OCI-LY7 (cell line): ENCODE data around the gene ANKRD16. TPM values are rescaled to one million over a fixed set of nuclear protein-coding genes. Genes with fewer than 3 reads are reported as not detected.
A peak's percentile ranks its signal among the peaks of the same experiment; 100 is the strongest.
"Not testable (repeated sequence)": the region's sequence is repeated elsewhere in the genome, so short reads cannot be mapped to it uniquely, and the experiment has no call there.

Source experiments
- BruUV-seq: library from RNA; stranded (reverse); fragments of 400-500 nt; replicated peaks from 2 replicates; lab custom pipeline; 2021; lab: Mats Ljungman, UMichigan
- CTCF ChIA-PET: fragments of 300-600 bp; sonication (Branson Sonifier 250); formaldehyde crosslinking; loops from one replicate; lab custom pipeline; 2022; ENCODE audit warnings: antibody characterized with exemption; ENCODE audit not compliant: unreplicated experiment; lab: Charles Lee
- POLR2A ChIA-PET: fragments of 300-600 bp; sonication (Branson Sonifier 250); formaldehyde crosslinking; loops from one replicate; lab custom pipeline; 2022; ENCODE audit warnings: antibody characterized with exemption; lab: Charles Lee
- DNase-seq: peaks from one replicate; pipeline ENCODE4 v3.0.0-alpha.2; 2015; ENCODE audit warnings: low spot score
- H2AFZ ChIP-seq: fragments of 200-600 bp; sonication (generic), shearing (Covaris generic); 2 replicates; pipeline ENCODE4 v1.6.1; 2014; ENCODE audit warnings: mild to moderate bottlenecking, antibody characterized with exemption, low read length, moderate library complexity
- H3K27ac ChIP-seq: fragments of 200-600 bp; sonication (generic); 2 replicates; pipeline ENCODE4 v1.5.1; 2014; ENCODE audit warnings: mixed run types, low read depth, mild to moderate bottlenecking, moderate library complexity, low read length, inconsistent platforms; ENCODE audit not compliant: poor library complexity, severe bottlenecking
- H3K36me3 ChIP-seq: fragments of 200-600 bp; sonication (generic); 2 replicates; pipeline ENCODE4 v1.6.1; 2014; ENCODE audit warnings: mild to moderate bottlenecking, antibody characterized with exemption, low read length, moderate library complexity, mixed read lengths; ENCODE audit not compliant: insufficient read depth
- H3K4me1 ChIP-seq: fragments of 200-600 bp; sonication (generic); 2 replicates; pipeline ENCODE4 v1.5.1; 2014; ENCODE audit warnings: mild to moderate bottlenecking, low read length; ENCODE audit not compliant: insufficient read depth, poor library complexity, severe bottlenecking
- H3K4me2 ChIP-seq: fragments of 200-600 bp; sonication (generic); 2 replicates; pipeline ENCODE4 v1.6.1; 2014; ENCODE audit warnings: mild to moderate bottlenecking, low read length
- H3K4me3 ChIP-seq: fragments of 200-600 bp; sonication (generic); 2 replicates; pipeline ENCODE4 v1.5.1; 2014; ENCODE audit warnings: mild to moderate bottlenecking, low read depth, low read length; ENCODE audit not compliant: poor library complexity, severe bottlenecking
- H3K79me2 ChIP-seq: fragments of 200-600 bp; sonication (generic); 2 replicates; pipeline ENCODE4 v1.6.1; 2016; ENCODE audit warnings: low read depth, mild to moderate bottlenecking, low read length, moderate library complexity, mixed read lengths; ENCODE audit not compliant: insufficient read depth
- H3K9me2 ChIP-seq: fragments of 200-600 bp; sonication (generic); 2 replicates; pipeline ENCODE4 v1.6.1; 2016; ENCODE audit warnings: mild to moderate bottlenecking, low read length, mixed read lengths; ENCODE audit not compliant: insufficient read depth
- H3K9me3 ChIP-seq: fragments of 200-600 bp; sonication (generic); 2 replicates; pipeline ENCODE4 v1.6.1; 2014; ENCODE audit warnings: mild to moderate bottlenecking, mixed run types, low read length, mixed read lengths
- H4K20me1 ChIP-seq: fragments of 200-600 bp; sonication (generic); 2 replicates; pipeline ENCODE4 v1.6.1; 2014; ENCODE audit warnings: mild to moderate bottlenecking, antibody characterized with exemption, low read length, moderate library complexity, mixed read lengths; ENCODE audit not compliant: insufficient read depth
- EZH2phosphoT487 ChIP-seq: fragments of 200-600 bp; sonication (generic); IDR thresholded peaks from 2 replicates; pipeline ENCODE4 v1.6.1; 2018; ENCODE audit warnings: low read depth, borderline replicate concordance, mild to moderate bottlenecking, mixed run types, antibody characterized with exemption, low read length, moderate library complexity, mixed read lengths
- intact Hi-C: fragments of 100-400 bp; cut with micrococcal nuclease; formaldehyde crosslinking; loops from one replicate; pipeline ENCODE4 v1.10.0; 2022; ENCODE audit not compliant: unreplicated experiment
- total RNA-seq, 2 experiments: library from RNA; depleted of rRNA in 1 of 2; stranded (reverse); fragments of >200 nt in 1 of 2; shearing (Covaris generic) in 1 of 2; gene quantifications; 2 replicates each; pipeline ENCODE4 v1.2.3, GENCODE V29; 2014 to 2022
- TF ChIP-seq, protein P1 (sequence below): fragments of 200-600 bp; sonication (generic); conservative IDR thresholded peaks from 2 replicates; pipeline ENCODE4 v1.5.1; 2014; ENCODE audit warnings: mild to moderate bottlenecking, antibody characterized with exemption, low read length, moderate library complexity, mixed read lengths

The ANKRD16 gene
- total RNA-seq, 2 experiments from 2014 or later: 7.9 to 12.0 TPM

DNA sequence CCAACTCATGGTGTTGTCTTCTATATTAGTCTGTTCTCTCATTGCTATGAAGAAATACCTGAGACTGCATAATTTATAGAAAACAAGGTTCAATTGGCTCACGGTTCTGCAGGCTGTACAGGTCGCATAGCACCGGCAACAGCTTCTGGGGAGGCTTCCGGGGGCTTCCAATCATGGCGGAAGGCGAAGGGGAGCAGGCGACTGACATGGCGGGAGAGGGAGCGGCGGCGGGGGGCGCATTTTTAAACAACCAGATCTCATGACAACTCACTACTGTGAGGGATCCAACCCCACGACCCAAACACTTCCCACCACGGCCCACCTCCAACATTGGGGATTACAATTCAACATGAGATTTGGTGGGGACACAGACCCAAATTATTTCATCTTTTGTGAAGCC is 47.7 kb downstream of the ANKRD16 start:
- no TSS peak for BruUV-seq
- H4K20me1 ChIP-seq: no peaks in the 10 kb centered on the region
- no peaks in the 10 kb centered on the region for H3K9me2 ChIP-seq
- peak overlapping the region; percentile 65 for H3K4me3 ChIP-seq
- H3K9me3 ChIP-seq: no peaks in the 10 kb centered on the region
- DNase-seq: no peak
- POLR2A ChIA-PET: interaction anchor here (0.6 to 8.3 kb wide), 7 partner anchors 16 to 149 kb away, joined by 3 to 144 read pairs (median 22); partner anchors contain the start of gene GDI2
- peak overlapping the region; percentile 15; the same call in 1 of the 2 replicates for H2AFZ ChIP-seq
- CTCF ChIA-PET: interaction anchor here (1.0 kb wide), 1 partner anchor 13 kb away, joined by 3 read pairs; no protein-coding TSS in a partner anchor
- intact Hi-C loops: loop anchor here (1.0 to 5.0 kb wide), 3 partner anchors 31 to 210 kb away; no protein-coding TSS in a partner anchor
- H3K27ac ChIP-seq: peak overlapping the region; percentile 98
- peaks cover 3% of the 10 kb centered on the region; the same call in 1 of the 2 replicates for H3K79me2 ChIP-seq
- H3K4me2 ChIP-seq: peak overlapping the region; percentile 85
- TF ChIP-seq, protein P1, sequence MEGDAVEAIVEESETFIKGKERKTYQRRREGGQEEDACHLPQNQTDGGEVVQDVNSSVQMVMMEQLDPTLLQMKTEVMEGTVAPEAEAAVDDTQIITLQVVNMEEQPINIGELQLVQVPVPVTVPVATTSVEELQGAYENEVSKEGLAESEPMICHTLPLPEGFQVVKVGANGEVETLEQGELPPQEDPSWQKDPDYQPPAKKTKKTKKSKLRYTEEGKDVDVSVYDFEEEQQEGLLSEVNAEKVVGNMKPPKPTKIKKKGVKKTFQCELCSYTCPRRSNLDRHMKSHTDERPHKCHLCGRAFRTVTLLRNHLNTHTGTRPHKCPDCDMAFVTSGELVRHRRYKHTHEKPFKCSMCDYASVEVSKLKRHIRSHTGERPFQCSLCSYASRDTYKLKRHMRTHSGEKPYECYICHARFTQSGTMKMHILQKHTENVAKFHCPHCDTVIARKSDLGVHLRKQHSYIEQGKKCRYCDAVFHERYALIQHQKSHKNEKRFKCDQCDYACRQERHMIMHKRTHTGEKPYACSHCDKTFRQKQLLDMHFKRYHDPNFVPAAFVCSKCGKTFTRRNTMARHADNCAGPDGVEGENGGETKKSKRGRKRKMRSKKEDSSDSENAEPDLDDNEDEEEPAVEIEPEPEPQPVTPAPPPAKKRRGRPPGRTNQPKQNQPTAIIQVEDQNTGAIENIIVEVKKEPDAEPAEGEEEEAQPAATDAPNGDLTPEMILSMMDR: no peak
- no peak for TF ChIP-seq EZH2phosphoT487
- no peaks in the 10 kb centered on the region for H3K36me3 ChIP-seq
- peaks cover 78% of the 10 kb centered on the region for H3K4me1 ChIP-seq

DNA sequence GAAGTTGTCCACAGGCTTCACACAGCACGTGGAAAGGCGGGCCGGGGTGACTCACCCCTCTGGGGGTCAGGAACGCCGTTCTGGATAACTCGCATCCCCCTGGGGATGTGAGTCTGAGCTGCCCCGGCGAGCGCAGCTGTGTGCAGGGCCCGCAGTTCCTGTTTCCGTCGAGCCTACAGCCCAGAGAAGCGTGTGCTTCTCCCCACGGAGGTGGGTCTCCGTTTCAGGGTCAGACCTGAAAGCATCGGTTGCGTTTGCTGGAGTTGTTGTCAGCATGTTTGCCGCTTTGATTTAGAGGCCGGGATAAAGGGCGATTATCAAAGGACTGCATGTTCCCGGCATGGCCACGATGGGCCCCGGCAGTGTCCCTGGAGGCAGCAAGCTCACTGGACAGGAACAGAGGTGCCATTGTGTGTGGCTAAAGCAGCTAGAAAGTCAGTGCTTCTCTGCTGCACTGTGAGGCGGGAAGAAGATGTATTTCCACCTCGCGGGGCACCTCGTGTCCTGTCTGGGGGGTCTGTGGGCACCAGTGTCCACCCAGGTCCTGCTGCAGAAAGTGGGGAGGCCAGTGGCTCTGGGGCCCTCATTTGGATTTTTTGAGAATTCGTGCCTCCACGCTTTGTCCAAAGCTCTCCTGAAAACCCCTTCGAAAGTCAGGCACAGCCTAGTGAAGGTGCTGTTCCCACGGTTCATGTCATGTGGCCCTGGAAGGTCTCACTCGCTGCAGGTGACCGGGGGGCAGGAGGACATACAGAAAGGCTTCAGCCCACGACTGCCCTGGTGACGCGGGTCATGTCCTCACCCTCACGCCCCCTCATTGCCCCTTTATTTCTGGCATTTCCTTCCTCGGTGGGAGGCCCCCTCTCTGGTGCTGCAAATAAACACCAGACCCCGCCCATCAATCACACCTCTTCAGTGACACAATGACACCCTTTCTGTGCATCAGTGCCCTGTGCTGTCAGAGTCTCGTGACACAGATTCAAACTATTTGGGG is 49.1 kb downstream of the ANKRD16 start:
- Histone ChIP-seq H3K79me2 (peaks cover 3% of the 10 kb centered on the region; the same call in 1 of the 2 replicates), H2AFZ (peak overlapping the region; percentile 18; the same call in 1 of the 2 replicates), H3K4me3 (peak overlapping the region; percentile 65), H3K36me3 (no peaks in the 10 kb centered on the region), H4K20me1 (no peaks in the 10 kb centered on the region), H3K9me3 (no peaks in the 10 kb centered on the region), H3K4me2 (peak overlapping the region; percentile 85), H3K9me2 (no peaks in the 10 kb centered on the region), H3K4me1 (peaks cover 64% of the 10 kb centered on the region), H3K27ac (peak overlapping the region; percentile 98)
- intact Hi-C loops: loop anchor here (1.0 to 5.0 kb wide), 4 partner anchors 26 to 212 kb away; no protein-coding TSS in a partner anchor
- TF ChIP-seq, protein P1: no peak
- TF ChIP-seq EZH2phosphoT487: no peak
- peak; percentile 98 for DNase-seq
- ChIA-PET CTCF (no interaction called here), POLR2A (interaction anchor here (0.6 to 8.3 kb wide), 12 partner anchors 13 to 466 kb away, joined by 3 to 144 read pairs (median 4); partner anchors contain the start of genes ANKRD16, FBH1 and GDI2)
- TSS peak; percentile 69 for BruUV-seq

- POLR2A ChIA-PET, H3K4me3 ChIP-seq, H2AFZ ChIP-seq, DNase-seq, CTCF ChIA-PET, H3K79me2 ChIP-seq, H3K9me2 ChIP-seq, H3K4me2 ChIP-seq, BruUV-seq, H4K20me1 ChIP-seq, H3K36me3 ChIP-seq, H3K9me3 ChIP-seq, H3K27ac ChIP-seq, intact Hi-C loops: not testable (repeated sequence)
- H3K4me1 ChIP-seq: peaks cover 22% of the 10 kb centered on the region
Measured at GRCh38 chr10:5836181-5836580, 53.5 kb downstream of the ANKRD16 start.
